Stomach smooth muscle (tissue), 2 donors: ENCODE results near the gene FGF9.
A peak's percentile ranks its signal among the peaks of the same experiment; 100 is the strongest.

Source experiments
- H3K27ac ChIP-seq: one replicate; pipeline ENCODE4 v1.7.0; 2013; ENCODE audit warnings: mild to moderate bottlenecking, low read length, inconsistent platforms
- H3K27me3 ChIP-seq, 2 donors: one replicate each; pipeline ENCODE4 v1.7.0; 2013; ENCODE audit warnings: low read length in 2 of 2; ENCODE audit not compliant: insufficient read depth in 2 of 2, control insufficient read depth in 1 of 2
- H3K36me3 ChIP-seq, 2 donors: one replicate each; pipeline ENCODE4 v1.7.0; 2013; ENCODE audit warnings: low read length in 2 of 2; ENCODE audit not compliant: control insufficient read depth in 2 of 2, insufficient read depth in 2 of 2
- H3K4me1 ChIP-seq: one replicate; pipeline ENCODE4 v1.7.0; 2013; ENCODE audit warnings: low read length; ENCODE audit not compliant: control insufficient read depth, insufficient read depth
- H3K4me3 ChIP-seq, 2 donors: one replicate each; pipeline ENCODE4 v1.7.0; 2013; ENCODE audit warnings: low read length in 2 of 2
- H3K9ac ChIP-seq, 2 donors: one replicate each; pipeline ENCODE4 v1.7.0; 2013; ENCODE audit warnings: low read length in 2 of 2, mild to moderate bottlenecking in 1 of 2
- H3K9me3 ChIP-seq, 2 donors: one replicate each; pipeline ENCODE4 v1.7.0; 2013; ENCODE audit warnings: low read length in 2 of 2; ENCODE audit not compliant: control insufficient read depth in 2 of 2
- donor health status: healthy.
- donor health status: Pancreatic carcinoma.

Gene FGF9

DNA sequence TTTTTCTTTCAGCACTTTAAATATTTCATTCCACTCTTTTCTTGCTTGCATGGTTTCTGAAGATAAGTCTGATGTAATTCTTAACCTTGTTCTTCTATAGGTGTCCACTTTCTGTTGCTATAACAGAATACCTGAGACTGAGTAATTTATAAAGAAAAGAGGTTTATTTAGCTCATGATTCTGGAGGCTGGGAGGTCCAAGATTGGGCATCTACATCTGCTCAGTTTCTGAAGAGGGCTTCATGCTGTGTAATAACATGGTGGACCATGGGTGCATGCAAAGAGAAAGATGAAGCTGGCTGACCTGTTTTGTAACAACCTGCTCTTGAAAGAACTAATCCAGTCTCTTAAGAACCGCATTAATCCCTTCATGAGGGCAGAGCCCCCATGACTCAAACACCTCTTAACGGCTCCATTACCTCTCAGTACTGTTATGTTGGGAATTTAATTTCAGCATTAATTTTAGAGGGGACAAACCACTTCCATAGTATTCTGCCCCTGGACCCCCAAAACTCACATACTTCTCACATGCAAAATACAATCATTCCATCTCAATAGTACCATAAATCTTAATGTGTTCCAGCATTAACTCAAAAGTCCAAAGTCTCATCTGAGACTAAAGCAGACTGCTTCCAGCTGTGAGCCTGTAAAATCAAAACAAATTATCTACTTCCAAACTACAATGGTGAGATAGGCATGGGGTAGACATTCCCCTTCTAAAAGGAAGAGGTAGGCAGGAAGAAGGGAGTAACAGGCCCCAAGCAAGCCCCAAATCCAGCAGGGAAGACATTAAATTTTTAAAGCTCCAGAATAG lies 9.6 kb upstream of the FGF9 start:
- Histone ChIP-seq H3K4me1 (no peaks in the 10 kb centered on the region), H3K27me3 (peaks cover 0 to 12% of the 10 kb centered on the region in 2 donors), H3K9ac (no peak overlapping the region), H3K9me3 (peaks cover 0 to 3% of the 10 kb centered on the region in 2 donors), H3K4me3 (no peak overlapping the region), H3K27ac (no peak overlapping the region), H3K36me3 (no peaks in the 10 kb centered on the region)

GRCh38 chr13:21663197-21663596 lies 7.7 kb upstream of the FGF9 start:
- H3K4me1 ChIP-seq, result no peaks in the 10 kb centered on the region
- H3K9me3 ChIP-seq, result peaks cover 0 to 3% of the 10 kb centered on the region in 2 donors
- no peak overlapping the region for H3K9ac ChIP-seq
- no peaks in the 10 kb centered on the region for H3K36me3 ChIP-seq
- peaks cover 0 to 20% of the 10 kb centered on the region in 2 donors for H3K27me3 ChIP-seq
- no peak overlapping the region for H3K4me3 ChIP-seq
- H3K27ac ChIP-seq, result no peak overlapping the region

- Histone ChIP-seq H3K9me3 (no peaks in the 10 kb centered on the region), H3K27ac (no peak overlapping the region), H3K36me3 (no peaks in the 10 kb centered on the region), H3K9ac (peak overlapping the region; percentile 13 to 40), H3K4me1 (peaks cover 36% of the 10 kb centered on the region), H3K4me3 (peak overlapping the region; percentile 54 to 83), H3K27me3 (peaks cover 15 to 34% of the 10 kb centered on the region in 2 donors)
Observed at GRCh38 chr13:21668732-21669275, 2.1 kb upstream of the FGF9 start.

DNA sequence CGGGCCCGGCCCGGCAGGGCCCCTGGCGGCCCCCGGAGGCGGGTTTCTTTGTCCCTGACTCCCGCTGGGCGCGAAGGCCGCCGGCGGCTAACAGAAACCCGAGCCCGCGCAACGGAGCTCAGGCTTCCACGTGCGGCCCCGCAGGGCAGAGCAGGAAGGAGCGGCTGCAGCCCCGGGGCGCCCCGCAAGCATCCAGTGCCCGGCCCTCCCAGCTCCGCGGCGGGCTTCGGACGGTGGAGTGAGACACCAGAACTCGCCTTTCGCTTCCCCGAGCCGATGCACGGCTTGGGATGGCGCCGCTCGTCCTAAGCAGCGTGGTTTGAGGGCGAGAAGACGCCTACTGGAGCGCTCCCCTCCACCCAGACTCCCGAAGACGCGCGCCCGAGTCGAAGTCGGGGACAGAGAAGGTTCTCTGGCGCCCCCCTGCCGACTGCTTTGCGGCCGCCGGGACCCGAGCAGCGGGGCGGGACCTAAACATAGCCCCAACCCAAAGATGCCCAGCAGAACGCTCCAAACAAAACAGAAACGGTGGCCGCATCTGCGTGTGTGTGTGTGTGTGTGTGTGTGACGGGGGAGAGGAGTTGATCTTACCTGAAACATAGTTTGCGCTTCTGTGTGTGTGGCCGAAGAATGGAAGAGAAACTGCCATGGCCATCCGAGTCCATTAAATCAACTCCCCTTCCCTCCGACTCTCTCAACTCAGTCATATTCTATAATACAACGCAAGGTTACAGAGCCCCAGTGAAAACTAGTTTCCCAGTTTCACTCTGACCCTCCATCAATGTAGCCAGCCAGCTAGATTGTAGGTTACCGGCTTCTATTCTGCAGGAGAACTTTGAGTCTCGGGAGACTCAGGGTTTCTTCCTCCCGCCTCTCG lies 629 bp upstream of the FGF9 start:
- Histone ChIP-seq H3K9me3 (no peaks in the 10 kb centered on the region), H3K27ac (peak overlapping the region; percentile 11), H3K4me1 (peaks cover 49% of the 10 kb centered on the region), H3K9ac (no peak overlapping the region), H3K4me3 (peak overlapping the region; percentile 79 to 83), H3K36me3 (no peaks in the 10 kb centered on the region), H3K27me3 (peaks cover 23 to 33% of the 10 kb centered on the region in 2 donors)

GRCh38 chr13:21671620-21672286 lies 880 bp downstream of the FGF9 start:
- peaks cover 32 to 37% of the 10 kb centered on the region in 2 donors for H3K27me3 ChIP-seq
- peak overlapping the region; percentile 79 to 83 for H3K4me3 ChIP-seq
- no peaks in the 10 kb centered on the region for H3K36me3 ChIP-seq
- no peak overlapping the region for H3K9ac ChIP-seq
- H3K9me3 ChIP-seq, result no peaks in the 10 kb centered on the region
- H3K27ac ChIP-seq, result no peak overlapping the region
- peaks cover 53% of the 10 kb centered on the region for H3K4me1 ChIP-seq

DNA sequence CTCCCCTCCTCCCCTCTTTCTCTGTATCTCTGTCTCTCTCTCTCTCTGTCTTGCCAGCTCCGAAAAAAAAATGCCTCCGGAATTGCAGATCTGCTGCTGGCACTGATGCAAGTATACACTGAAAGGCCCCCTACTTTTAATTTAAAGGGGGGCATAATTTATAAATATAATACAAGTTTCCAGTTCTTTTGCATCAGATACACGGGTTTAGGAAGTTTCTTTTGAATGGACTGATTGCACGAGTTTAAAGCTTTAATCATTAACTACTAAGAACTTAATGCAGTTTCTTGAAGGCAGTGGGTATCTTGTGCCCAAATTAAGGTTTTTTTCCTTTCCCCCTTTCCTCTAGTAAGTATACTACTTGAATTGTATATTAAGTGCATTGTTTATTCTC lies 1.4 kb downstream of the FGF9 start:
- H3K4me3 ChIP-seq, result peak overlapping the region; percentile 29 to 83
- H3K27me3 ChIP-seq, result peaks cover 34 to 43% of the 10 kb centered on the region in 2 donors
- H3K27ac ChIP-seq, result no peak overlapping the region
- H3K9me3 ChIP-seq, result no peaks in the 10 kb centered on the region
- no peaks in the 10 kb centered on the region for H3K36me3 ChIP-seq
- peaks cover 53% of the 10 kb centered on the region for H3K4me1 ChIP-seq
- no peak overlapping the region for H3K9ac ChIP-seq

- Histone ChIP-seq H3K27ac (no peak overlapping the region), H3K9me3 (no peaks in the 10 kb centered on the region), H3K27me3 (peaks cover 38% of the 10 kb centered on the region in 2 donors), H3K4me1 (peaks cover 53% of the 10 kb centered on the region), H3K9ac (peak overlapping the region in 1 of 2 donors; percentile 39), H3K4me3 (peak overlapping the region; percentile 70 to 83), H3K36me3 (no peaks in the 10 kb centered on the region)
Observed at GRCh38 chr13:21672796-21673538, 2.1 kb downstream of the FGF9 start.

- peaks cover 52% of the 10 kb centered on the region for H3K4me1 ChIP-seq
- no peak overlapping the region for H3K27ac ChIP-seq
- peaks cover 33 to 41% of the 10 kb centered on the region in 2 donors for H3K27me3 ChIP-seq
- H3K4me3 ChIP-seq, result peak overlapping the region; percentile 70 to 83
- H3K36me3 ChIP-seq, result no peaks in the 10 kb centered on the region
- H3K9ac ChIP-seq, result peak overlapping the region in 1 of 2 donors; percentile 39
- H3K9me3 ChIP-seq, result no peaks in the 10 kb centered on the region
Observed at GRCh38 chr13:21673539-21673788, 2.6 kb downstream of the FGF9 start.

DNA sequence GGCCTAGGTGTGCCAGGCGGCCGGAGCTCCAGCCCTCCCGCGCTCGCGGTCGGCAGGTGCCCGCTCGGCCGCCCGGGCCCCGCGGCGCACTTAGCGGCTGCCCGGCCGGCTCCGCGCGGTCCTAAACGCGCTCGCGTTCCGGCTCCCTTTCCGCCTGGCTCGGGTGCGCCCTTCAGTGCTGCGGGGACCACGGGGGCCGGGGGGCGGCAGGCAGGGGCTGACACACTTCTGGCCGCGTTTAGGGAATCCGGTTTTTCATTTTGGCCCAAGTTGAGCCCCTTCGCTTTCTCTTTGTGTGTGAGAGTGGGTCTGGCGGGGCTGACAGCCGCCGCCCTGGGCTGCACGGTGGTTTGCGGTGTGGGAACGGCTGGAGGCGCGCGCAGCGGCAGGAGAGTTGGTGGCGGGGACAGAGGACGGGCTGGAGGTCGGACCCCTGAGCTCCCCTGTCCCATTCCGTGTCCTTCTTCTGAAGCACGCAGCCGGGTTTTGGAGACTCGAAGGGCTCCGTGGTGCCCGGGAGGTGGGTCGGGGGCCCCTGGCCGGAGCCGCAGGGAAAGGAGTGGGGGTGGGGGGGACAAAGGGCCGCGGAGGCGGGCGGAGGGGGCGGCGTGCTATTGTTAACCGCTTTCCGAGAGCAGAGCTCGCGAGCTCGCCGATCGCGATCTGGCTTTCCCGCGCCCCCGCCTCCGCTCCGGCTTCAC lies 3.1 kb downstream of the FGF9 start:
- no peak overlapping the region for H3K27ac ChIP-seq

More for the DNA sequence above, 3.1 kb downstream of the FGF9 start:
- Histone ChIP-seq H3K4me1 (peaks cover 48% of the 10 kb centered on the region), H3K36me3 (no peaks in the 10 kb centered on the region), H3K9ac (no peak overlapping the region), H3K9me3 (no peaks in the 10 kb centered on the region), H3K4me3 (peak overlapping the region; percentile 70 to 83), H3K27me3 (peaks cover 29 to 42% of the 10 kb centered on the region in 2 donors)
